Measurements from ENCODE around the gene GBP4.

GRCh38 chr1:89190017-89190416 is 8.7 kb downstream of the GBP4 start:
- TF ChIP-seq CTCF (IDR thresholded peaks at IDR 0.05): no peak
- no peak for TF ChIP-seq POLR2A (IDR thresholded peaks at IDR 0.05)
